ENCODE results near the gene FBLN2.

FBLN2 gene

DNA sequence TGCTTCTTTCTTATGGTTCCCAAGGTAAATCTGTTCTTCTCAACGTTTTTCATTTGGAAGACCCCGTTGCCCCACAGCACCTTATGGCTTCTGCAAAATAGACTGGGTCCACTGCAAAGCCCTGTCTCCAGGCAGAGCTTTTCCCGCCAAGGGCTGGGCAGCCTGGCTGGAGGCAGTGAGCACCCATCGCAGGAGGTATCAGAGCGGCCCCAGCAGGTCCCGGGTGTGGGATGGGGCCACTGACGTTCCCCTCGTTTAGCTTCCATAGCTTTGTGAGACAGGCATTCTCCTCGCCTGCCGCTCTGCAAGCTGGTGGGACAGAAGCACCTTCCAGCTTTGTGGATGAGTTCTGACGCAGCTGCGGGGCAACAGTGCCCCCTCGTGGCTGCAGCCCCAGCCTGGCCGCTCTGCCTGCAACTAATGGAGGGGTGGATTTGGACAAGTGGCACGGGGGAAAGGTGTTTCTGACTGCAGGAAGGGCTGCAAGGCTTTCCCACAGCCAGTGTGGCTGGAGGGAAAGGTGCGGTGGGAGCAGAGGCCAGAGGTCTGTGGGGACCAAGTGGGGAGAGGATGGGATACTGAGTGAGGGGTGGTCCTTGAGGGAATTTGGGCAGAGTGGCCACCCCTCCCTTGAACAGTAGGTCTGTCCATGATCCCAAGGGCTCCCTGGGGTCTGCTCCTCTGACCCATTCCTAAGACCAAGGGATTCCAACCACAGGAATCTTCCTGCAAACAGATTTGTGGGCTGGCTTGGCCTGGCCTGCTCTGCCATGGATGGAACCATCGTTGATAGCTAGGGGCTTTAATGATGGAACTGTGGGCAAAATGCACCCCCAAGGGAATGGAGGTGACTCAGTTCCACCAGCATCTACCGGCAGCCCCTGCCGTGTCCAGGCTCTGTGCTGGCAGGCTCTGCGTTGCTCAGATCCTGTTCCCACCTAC, 99.4 kb downstream of the FBLN2 start:
- peak; percentile 94 for DNase-seq (ENCODE audit: low spot score)

DNA sequence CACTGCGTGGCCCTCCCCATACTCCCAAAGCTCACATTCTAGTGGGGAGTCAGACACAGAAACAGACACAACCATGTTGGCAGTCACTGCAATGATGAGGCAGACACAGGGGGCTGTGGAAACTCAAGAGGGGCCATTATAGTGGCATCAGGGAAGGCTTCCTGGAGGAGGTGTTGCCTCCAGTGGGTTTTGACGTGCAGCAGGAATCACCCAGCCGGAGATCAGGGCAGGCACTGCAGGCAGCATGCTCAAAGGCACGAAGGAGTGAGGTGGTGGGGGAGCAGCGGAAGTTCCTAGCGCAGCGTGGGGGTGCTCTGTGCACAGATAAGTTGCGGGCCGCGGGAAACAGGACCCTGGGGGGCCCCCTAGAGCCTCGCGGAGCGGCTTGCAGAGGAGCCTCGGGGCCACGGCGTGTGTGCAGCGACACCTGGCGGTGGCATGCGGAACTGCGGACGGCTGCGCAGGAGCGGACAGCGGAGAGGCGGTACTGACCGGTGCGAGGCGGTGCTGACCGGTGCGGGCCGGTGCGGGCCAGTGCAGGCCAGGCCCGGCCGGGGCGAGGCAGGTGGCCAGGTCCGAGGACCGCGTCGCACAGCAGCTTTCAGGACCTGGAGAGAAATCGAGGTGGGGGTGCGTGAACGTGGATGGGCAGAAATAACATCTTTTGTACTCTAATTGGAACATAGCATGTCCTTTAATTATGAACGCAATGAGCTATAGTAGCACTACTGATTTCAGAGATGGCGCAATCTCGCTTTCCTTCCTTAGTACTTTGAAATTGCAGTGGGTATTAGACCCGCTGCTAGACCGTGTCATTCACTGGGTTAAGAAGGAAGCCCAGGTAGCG, 101.5 kb downstream of the FBLN2 start:
- peak; percentile 91 for DNase-seq (ENCODE audit: low spot score)

DNA sequence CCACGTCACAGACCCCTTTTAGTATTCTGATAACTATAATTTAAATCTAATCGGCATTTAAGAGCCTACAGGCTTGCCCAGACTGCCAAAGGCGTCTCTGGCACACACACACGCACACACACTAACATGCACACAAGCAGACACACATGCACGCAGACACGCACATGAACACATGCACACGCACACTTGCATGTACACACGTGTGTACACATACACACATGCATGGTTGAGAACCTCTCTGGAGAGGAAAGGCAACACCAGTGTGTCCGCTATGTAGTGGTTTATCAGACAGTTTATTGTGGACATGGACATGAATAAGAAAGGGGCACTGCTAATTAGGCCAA, 102.1 kb downstream of the FBLN2 start:
- no peak for DNase-seq (ENCODE audit: low spot score)

DNA sequence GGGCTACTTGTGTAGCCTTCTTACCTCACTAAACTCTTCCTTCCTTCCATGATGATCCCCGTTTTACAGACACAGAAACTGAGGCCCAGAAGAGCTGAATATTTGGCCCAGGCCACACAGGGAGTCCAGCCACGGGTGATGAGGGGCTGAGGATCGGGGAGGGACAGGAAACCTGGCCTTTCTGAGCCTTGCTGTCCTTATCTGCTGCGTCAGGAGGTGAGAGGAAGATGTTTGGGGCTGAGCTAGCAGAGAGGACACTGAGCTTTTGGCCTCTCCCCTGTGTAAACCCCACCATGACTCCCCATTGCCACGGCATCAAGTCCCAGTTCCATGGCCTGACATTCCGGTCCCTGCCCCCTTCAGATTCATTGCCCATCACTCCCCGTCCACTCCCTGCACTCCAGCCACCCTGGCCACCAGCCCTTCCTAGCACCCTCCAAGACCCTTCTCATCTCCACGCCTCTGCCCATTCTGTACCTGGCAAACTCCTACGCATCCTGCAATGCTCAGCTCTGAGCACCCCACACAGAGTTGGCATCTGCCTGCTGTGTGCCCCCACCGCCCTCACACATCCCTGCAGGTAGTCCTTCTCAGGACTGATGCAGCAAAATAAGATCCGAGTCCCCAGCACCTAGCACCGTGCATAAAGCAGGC, 103.0 kb downstream of the FBLN2 start:
- DNase-seq (ENCODE audit: low spot score) = no peak

DNA sequence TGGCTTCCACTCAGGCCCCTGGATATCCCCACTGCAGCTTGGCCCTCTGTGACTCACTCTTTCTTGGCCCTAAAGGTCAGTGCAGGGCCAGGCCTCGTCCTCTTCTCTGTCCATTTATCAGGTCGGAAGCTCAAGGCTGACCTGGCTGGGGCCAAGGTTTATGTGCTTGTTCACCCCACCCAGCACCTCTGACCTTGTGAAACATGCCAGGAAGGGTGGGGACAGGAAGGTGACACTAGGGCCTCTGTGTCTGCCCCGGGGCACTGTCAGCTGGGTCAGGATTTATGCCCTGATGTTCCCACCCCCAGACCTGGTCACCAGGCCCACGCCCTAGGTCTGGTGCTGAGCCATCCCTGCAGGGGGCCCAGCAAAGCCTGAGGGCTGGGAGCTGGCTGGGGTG, 103.8 kb downstream of the FBLN2 start:
- no peak for DNase-seq (ENCODE audit: low spot score)

DNA sequence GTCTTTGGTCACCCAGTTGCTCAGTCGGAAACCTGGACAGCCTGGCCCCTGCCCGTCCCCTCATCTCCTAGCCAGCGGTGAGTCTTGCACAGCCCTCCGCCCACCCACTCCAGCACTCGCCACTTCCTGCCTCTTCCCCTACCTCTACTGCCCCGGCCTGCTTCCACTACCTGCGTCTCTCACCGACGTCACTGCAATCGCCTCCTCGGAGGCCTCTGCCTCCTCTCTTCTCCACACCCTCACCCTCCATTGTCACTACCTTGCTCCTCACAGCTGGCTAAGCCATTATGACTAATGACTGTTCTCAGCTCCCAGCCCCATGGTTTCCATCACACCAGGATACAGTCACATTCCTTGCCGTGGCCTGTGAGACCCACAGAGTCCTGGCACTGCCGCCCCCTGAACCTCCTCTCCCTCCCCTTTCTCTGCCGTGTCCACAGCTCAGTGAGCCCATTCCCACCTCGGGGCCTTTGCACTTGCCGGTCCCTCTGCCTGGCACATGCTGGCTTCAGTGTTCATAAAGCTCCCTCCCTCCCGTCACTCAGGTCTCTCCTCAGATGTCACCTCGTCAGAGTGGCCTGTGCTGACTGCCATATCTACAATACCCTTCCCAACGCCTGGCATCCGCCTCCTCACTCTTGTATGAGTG, 104.8 kb downstream of the FBLN2 start:
- DNase-seq (ENCODE audit: low spot score) = no peak

DNA sequence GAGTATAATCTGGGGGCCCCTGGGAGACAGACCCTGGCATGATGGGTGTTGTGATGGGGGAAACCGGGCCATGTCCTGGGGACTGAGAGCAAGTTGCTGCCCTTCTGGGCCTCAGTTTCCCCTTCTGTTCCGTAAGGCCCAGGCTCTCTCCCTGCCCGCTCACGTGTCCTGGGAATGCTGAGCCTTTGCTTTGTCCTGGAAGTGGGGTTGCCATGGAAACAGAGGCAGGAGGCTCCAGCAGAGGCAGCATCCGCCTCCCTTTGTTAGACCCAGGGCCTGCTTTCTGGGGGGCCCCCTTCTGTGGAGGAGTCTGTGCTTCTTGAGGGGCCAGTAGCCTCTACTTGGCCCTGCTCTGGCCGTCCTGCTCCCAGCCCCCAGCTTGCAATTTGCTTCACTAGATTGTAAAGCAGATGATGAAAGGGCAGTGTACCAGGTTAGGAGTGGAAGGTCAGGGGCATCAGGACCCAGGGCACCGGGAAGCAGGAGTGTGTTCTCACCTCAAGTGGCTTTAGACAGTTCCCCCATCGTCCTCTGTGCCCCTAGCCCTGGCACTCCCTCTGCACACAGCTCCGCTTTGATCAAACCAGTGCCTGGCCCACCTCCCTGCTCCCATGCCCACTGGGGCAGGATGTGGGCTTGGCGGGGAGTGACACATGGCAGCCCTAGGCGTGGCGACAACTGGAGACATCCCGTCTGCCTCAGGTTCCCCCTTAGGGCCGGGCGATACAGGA, 105.6 kb downstream of the FBLN2 start:
- DNase-seq (ENCODE audit: low spot score) = no peak

DNA sequence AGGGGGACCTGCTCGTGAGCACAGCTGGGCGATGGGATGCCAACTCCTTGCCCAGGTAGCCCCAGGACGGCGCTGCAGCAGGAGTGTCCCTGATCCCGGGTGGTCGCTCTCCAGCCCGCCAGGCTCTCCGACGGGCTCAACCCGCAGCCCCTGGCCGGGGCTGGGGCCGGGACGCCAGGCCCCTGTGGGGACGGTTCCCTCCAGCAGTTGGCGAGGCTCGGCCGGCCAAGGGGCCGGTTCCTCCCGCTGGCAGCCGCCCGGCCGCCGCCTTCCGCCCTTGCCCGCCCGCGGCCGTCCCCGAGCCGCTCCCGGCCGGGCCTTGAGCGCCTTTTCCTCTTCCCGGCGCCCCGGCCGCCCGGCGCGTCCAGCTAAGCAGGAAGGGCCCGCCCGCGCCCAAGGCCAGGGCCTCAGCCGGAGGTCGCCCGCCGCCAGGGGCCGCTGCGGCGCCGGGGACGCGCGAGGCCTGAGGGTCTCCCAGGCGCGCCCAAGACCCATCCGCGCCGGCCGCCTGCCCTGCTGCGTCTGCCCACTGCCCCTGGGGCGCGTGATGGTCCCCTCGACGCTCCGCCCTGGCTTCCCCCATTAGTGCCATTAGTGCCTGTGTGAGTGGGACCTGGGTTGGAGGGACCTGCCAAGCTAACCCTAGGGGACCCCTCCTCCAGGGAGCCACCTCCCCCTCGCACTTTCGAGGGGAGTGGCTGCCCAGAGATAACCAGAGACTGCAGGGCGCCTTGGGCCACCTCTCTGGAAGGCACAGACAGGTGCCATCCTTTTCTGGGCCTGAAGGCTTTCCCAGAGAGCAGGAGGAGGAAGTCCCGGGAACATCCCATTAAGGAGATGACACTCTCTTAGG, 106.4 kb downstream of the FBLN2 start:
- DNase-seq (ENCODE audit: low spot score) = peak; percentile 89

DNA sequence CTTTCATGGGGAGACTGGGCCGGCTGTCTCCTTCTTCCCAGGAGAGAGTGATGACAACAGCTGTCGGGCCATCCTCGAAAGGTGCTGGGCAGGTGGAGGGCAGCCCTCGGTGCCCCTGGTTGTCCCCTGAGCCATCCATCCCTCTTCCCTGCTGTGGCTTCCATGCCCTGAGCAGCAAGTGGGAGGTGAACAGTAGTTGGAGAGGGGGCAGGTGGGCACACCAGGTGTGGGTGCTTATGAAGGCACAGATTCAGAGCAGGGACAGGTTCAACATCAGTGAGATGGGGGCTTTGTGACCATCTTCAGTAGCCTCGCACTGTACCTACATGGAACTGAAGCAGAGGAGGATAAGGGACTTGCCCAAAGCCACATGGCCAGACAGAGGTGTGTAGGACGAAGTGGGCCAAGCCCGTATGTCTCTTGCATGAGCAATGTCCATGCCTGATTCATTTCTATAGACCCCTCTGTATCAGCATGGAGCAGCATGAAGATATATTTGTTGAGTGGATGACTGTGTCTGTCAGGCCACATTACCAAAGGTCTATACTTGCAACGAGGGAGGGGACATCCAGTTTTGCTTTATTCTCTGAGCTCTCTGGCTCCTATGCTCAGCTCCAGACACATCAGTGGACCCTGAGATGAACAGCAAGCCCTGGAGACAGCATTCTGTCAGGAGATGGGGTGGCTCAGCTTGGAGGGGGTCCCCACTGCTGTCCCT, 107.8 kb downstream of the FBLN2 start:
- no peak for DNase-seq (ENCODE audit: low spot score)

DNA sequence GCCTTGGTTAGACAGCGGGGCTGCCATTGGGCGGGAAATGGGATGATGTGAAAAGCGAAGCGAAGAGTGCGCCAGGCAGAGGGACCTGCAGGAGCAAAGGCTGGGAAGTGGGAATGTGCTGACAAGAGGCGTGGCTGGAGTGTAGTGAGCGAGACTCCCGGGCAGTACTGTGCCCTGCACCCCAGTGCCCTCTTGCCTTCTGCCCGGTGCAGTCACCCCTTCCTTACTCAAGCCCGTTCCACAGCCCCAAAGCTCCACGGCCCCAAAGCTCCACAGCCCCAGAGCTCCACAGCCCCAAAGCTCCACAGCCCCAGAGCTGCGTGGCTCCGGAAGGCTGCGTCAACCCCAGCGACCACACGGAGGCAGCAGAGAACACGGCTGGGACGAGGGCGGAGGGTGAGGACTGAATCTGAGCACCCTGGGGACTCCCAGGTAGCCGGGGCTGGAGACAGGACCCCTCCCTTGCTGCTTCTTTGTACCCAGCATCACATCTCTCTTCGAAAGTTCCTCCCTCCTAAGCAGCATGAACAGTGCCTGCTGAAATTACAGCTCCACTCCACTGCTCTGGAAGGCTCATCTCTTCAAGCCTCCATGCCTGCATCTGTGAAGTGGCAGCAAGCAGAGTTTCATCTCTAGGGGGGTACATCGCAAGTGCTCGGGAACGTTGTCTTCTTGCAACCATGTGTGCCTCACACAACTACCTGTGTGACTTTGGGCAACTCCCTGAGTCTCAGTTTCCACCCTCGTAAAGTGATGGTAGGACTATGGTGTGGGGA, 108.9 kb downstream of the FBLN2 start:
- peak; percentile 92 for DNase-seq (ENCODE audit: low spot score)

DNA sequence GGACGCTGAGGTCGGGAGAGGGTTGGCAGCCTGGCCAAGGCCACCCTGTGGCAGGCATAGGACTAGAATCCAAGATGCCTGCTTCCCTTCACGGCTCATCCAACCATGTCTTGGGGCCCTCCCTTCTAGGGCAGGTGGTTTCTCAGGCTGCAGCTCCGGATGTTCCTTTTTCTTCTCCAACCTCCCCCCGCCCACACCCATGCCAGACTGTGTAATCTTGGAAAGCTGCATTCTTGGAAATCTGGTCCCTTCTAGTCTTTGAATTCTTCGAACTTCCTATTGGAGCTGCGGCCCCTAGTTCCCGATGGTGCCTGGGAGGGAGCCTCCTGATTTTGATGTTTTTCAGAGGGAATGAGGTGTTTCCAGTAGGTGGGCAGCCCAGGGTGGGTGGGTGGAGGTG, 109.8 kb downstream of the FBLN2 start:
- no peak for DNase-seq (ENCODE audit: low spot score)

DNA sequence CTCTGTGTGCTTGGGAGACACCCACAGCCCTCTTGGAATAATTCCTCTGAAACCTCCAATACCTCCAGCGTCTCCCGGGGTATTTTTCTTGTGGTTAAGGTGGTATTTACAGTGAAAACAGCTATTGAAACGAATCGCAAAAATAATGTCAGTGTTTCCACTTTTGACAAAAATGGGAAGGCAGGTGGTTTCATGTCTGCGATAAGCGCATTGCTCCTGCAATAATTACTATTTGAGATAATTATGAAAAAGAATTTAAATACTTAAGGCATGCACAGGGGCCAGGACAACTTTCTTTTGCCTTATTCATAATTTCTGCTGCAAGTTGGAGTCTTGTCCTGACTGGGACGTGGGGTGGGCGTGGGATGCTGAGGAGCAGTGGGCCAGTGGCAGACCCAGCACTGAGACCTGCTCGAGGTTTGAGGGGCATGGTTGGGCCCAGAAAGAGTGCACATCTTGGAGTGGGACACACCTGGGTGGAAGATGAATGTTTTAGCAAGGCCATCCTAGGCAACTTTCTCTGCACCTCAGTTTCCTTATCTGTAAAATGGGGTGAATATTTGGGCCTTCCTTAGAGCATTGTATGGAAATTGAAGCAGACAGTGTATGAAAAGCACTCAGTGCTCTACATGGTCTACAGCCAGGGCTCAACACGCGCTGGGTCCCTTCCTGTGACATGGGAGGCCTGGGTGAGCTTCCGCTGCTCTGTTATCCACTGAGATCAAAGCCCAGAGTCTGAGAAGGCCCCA, 110.5 kb downstream of the FBLN2 start:
- no peak for DNase-seq (ENCODE audit: low spot score)

DNA sequence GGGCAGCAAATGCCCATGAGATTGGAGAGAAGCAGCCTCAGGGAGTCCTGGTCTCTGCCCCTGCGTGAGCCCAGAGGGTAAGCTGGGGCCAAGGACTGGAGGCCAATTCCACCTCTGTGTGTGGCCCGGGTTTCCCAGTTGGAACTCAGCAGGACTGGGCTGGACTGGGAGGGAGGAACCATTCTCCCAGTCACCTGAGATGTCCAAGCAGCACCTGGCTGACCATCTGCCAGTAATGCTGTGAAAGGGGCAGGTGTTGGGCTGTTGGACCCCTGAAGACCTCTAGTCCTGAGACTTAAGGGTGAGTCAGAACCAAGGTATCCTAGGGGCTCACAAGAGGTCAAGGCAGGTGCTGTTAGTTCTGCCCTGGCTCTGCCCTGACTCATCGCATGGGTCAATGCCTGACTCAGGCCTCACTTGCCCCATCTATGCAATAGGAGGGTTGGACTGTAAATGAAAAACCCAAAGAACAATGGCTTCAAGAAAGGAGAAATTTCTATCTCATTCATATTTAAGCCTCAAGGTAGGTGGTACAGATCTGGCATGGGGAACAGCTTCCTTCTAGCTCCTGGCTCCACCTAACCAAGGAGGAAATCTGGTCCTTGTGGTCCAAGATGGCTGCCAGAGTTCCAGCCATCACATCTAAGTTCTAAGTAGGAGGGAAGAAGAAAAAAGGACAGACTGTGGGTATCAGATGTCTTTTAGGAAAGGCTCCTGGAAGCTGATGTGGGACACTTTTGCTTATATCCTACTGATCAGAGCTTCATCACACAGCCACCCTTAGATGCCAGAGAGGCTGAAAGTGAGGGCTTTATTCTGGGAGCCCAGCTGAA, 111.3 kb downstream of the FBLN2 start:
- DNase-seq (ENCODE audit: low spot score) = no peak

DNA sequence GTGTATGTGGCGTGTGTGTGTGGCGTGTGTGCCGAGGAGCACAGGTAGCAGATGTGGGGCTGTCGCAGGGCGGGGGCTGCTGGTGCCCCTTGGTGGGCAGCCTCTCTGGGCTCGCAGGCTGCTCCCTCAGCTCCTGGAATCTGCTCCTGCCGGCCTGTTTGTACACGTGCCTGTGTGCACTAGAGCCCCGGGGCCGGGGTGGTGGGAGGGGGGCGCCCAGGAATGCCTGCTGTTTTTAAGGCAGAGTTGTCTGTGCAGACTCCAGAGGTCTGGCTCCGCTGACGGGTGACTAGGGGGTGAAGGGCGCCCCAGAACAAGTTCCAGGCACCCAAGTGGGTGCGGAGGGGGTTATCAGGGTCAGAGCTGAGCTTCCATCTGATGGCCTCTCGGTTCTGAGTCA, 112.2 kb downstream of the FBLN2 start:
- no peak for DNase-seq (ENCODE audit: low spot score)

DNA sequence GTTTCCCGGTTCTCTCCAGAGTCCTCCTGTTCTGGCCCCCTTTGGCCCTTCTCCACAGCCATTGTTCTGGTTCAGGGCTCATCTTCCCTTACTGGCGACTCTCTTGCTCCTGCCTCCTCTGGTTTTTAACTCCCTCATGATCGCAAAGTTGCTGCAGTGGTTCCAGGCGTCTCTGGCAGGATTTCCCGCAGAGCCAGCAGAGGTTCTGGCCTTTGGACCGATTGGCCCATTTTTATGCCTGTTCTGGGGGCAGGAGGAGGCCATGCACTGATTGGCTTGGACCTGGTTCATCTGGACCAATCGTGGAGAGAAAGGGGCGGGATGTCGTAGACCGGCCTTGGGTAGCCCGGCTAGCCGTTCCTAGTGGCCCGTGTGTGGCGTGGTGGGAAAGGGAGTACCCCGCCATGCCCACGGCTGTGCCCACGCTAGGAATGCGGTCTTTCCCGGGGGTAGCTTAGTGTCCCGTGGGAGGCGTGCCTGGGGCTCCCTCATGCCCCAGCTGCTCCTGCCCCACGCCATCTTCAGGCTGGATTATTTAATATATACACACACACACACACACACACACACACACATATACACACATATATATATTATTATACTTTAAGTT, 113.4 kb downstream of the FBLN2 start:
- DNase-seq (ENCODE audit: low spot score) = no peak

DNA sequence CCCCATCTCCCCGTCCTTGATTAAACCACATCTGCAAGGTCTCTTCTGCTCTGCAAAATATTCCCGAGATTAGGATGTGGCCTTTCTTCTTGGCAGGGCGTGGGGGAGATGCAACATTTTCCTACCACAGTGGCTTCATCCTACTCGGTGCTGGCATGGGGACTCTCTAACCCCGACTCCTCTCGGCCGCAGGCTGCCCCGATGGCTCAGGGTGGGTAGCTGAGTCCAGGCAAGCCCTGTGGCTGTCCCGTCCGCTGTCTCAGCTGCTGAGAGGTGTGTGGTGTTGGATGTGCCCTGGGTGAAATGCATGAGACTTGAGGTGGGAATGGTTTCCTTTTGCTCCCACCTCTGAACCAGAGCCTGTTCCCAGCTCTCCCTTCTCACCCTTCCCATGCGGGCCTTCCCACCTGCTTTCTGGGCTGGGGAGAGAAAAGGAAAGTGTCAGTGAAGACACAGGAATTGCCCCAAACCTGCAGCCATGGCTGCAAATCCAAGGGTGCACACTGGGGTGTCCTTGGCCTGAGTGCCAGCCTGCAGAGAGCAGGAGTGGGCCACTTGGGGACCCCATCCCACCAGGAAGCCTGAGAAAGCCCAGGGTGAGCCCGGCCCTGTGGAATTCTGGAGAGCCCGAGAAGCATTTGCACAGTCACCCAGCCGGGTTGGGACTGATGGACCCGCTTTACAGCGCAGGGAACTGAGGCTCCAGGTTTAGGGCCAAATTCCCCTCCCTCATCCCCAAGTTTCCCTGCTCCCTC, 115.0 kb downstream of the FBLN2 start:
- DNase-seq (ENCODE audit: low spot score) = no peak
